Measurements from ENCODE around the gene CDX2.

- no peak for TF ChIP-seq CTCF (IDR thresholded peaks at IDR 0.05 in 4 of 5, conservative IDR thresholded peaks at IDR 0.05 in 1 of 5)
- TF ChIP-seq POLR2A (IDR thresholded peaks at IDR 0.05), result no peak
Observed at GRCh38 chr13:27985600-27985999, 16.5 kb upstream of the CDX2 start.
